ENCODE measurements around the gene LRCOL1.

Gene LRCOL1

DNA sequence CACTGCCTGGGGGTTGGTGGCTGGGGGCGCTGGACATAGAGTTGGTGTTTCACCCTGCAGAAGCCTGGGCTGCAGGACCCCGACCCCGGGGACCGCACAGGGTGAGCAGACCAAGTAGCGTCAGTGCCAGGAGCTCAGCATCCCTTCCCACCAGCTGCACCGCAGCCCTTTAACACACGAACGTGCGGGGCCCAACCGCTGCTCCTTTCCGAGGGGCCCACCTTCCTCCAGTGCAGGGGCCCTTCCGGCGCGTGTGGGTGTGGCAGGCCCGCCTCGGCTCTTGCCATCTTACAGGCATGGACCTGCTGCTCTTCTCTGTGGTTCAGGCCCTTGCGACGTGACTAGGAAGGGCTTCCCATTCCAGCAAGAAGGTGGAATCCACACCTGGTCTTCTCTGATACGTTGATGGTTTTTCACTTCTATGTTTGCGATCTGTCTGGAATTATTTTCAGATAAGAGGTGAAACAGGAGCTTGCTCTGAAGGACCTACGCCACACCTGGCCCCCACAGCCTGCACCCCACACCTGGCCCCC is 47.8 kb downstream of the LRCOL1 start:
- DNase-seq (ENCODE audit: low spot score) = no peak

DNA sequence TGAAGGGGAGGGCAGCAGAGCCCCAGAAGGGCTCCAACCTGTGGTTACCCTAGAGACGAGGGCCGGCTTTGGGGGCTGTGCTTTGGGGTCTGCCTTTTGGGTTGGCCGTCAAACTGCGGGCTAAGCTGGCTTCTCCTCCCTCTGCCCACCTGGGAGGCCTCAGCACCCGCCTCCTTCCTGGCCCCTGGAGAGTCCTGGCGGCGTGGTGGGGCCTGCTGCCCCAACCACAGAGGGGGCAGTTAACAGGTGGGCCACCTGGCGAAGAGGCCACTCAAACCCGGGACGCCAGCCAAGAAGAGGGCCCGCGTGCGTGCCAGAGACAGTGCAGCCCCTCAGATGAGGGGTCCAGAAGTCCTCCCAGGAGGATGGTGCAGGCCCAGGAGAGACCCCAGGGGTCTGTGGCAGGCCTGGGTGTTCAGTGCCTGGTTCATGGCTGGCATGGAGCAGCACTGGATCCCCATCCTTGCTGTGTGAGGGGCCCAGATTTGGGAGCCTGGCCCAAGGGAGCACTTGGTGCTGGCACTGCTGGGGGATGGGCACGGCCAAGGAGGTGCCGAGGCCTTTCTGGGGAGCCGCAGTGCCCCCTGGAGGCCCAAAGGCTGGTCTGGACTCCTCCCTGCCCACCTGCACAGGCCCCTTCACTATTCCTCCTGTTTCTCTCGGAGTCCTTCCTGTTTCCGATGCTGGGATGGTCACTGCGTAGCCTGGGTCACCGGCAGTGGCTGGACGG is 48.8 kb downstream of the LRCOL1 start:
- DNase-seq (ENCODE audit: low spot score) = no peak

DNA sequence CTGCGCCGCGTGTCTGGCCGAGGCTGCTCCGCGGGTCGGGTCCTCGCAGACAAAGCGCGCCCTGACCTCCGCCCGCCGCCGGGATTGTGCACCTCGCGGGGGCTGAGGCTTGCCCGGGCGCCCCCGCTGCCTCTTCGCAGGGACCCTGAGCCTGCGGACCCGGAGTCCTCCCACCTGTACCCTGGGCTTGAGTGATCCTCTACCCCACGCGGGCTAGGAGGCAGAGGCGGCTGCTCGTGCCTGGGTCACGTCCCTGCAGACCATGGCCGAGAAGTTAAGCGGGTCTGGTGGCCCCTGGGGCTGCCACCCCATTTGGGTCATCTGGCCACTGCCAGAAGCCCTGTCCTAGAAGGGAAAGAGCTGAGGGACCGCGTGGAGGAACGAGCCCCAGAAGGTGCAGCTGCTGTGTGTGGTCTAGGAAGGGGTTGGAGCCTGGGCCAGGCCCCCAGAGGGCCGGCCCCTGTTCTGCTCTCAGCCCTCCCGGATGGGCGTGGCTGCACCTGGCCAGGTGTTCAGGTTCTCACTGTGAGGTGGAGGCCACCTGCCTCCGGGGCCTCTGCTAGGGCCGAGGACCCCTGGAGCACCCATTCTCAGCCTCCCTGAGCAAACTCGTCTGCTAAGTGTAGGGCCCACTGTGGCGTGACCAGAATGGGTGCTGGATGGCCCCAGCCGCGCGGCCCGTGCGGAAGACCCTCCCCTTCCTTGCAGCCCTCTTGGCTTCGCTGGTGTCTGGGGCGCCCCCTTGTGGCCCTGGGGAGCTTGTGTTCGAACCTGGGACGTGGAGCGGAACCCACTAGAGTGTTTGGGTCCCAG is 49.6 kb downstream of the LRCOL1 start:
- peak; percentile 60 for DNase-seq (ENCODE audit: low spot score)

DNA sequence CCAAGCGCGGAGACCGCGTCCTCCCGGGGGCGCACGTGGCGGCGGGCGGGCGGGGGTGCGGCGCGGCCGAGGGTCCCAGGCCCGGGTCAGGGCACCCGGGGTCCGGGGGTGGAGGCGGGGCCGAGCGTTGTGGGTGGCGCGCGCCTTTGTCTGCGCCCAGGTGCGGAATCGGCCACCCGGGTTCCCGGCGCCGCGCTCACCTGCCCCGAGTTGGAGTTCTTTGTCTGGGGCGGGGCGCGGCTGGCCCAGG is 50.1 kb downstream of the LRCOL1 start:
- no peak for DNase-seq (ENCODE audit: low spot score)

DNA sequence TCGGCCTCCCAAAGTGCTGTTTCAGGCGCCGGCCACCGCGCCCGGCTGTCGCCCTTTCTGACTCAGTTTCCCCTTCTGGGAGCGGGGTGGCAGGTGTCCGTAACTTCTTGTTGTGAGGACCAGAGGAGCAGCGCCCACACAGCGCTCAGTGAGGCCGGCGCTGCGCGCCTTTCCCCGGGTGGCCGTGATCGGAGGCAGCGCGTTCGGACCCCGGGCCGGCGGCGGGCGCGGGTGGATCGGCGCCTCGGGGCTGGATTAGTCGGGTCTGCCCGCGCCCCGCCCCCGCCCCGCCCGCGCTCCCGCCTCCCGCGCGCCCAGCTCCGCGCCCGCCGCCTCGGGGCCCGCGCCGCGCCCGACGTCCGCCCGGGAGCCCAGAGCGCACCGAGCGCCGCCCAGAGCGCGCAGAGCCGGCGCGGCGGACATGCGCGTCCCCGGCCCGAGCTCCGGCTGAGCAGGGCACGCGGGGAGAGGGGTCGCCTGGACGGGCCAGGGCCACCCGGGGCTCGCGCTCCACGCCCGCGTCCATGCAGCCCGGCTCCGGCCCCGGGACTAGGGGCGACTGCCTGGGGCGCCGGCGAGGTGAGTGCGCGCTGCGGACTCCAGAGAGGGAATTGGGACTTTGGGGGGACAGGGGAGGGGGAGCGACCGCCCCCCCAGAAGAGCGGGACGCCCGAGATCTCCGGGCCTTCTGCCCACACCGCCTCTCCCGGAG is 50.6 kb downstream of the LRCOL1 start:
- DNase-seq (ENCODE audit: low spot score) = peak; percentile 26

DNA sequence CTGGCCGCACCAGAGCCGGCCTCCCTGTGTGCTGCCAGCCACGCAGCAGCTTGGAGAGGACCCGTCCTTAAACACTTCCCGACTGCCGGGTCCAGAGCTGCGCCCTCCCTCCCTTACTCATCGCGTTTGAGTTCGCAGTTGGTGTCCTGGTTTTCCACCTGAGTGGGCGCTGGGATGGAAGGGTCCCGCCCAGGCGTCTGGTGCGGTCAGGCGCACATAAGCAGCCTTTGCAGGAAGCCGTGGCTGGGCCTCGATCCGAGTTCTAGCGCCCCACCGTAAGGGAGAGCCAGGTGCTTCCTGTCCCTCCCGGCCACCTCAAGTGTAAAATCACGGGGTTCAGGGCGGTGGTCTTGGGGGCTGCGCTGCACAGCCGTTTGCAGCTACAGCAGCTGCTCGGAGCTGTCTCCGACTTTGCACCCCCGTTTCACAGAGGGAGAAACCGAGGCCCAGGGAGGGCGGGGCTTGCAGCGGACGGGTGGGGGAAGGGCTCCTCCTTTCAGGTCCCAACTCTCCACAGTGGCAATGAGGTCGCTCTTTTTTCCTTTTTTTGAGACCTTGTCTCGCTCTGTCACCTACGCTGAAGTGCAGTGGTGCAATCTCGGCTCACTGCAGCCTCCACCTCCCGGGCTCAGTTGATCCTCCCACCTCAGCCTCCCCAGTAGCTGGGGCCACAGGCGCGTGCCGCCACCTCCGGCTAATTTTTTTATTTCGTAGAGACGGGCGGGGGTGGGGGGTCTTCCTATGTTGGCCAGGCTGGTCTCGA is 51.3 kb downstream of the LRCOL1 start:
- DNase-seq (ENCODE audit: low spot score) = no peak

DNA sequence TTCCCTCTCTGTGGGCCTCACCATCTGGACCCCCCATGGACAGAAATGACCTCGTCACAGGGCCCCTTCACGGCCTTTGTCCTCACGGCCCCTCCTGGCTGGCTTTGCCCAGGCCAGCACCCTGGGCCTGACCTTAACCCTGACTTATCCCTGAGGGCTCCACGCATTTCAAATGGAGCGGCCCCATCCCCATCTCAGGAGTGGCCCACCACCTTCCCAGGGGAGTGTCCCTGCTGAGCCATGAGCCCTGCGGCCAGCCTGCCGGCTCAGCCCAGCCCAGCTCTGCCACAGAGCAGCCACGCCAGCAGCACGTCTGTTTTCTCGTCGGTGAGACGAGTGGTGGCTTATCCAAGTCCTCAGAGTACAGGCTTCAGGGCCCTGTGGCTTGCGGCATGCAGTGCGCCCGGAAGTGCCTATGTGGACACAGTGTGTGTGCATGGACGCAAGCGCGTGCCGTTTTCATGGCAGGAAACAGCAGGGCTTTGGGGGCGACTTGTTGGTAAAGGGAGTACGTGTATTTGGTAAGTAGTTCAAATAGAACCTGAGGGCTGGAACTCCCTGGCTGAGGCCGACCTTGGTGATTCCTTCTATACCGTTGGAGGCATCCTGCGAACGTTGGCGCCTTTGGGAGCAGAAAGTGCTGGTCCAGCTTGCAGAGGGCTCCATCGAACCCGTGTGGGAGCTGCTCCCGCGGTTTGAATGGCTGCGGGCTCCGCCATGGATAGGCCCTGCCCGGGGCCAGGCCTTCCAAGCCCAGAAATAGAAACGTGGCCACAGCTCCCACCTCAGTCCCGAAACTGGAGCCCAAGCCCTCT is 52.1 kb downstream of the LRCOL1 start:
- no peak for DNase-seq (ENCODE audit: low spot score)

DNA sequence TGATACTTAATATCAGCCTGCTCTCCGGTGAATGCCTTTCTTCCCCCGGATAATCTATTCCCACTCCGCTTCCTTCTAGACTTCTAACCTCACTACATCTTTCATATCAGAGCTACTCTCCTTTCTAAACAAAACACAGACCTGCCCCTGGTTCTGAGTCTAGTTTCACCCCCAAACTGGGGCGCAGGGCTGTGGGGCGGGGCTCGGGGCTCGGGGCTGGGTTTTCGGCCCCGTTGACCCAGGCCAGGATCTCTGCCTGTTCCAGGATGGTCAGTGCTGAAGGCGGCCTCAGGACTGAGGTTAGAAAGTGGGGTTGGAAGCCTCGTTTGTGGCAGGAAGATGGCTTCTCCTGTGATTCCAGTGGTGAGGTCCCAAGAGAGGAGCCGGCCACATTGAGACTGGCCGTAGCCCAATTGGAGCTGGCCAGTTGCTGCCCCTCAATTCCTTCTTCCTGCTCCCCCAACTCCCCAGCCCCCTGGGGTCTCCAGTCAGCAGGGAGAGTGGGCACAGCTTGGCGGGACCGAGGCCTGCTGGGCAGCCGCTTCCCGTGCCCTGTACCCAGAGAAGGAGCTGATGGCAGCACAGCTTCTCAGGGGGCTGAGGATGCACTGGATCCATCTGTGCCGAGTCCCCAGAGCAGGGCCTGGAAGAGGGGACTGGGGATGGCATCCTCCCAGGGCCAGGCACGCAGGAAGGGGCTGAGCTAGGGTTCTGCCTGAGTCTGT is 52.9 kb downstream of the LRCOL1 start:
- DNase-seq (ENCODE audit: low spot score) = no peak

DNA sequence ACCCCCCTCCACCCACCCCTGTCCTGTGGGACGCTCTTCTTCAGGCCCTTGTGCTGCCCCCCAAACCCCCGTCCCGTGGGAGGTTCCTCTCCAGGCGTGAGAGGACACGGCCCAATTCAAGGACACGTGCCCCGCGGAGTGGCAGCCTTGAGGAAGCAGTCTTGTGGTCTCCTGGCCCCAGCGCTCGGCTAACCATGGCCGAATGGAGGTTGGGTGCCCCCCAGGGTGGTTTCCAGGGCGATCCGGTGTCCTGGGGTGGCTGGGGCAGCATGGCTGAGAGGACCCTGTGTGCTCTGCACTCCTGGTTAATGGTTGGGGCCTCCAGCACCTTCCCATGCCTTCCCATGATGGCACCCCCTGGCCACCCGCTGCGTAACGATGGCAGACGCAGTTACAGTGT is 53.6 kb downstream of the LRCOL1 start:
- DNase-seq (ENCODE audit: low spot score) = no peak

DNA sequence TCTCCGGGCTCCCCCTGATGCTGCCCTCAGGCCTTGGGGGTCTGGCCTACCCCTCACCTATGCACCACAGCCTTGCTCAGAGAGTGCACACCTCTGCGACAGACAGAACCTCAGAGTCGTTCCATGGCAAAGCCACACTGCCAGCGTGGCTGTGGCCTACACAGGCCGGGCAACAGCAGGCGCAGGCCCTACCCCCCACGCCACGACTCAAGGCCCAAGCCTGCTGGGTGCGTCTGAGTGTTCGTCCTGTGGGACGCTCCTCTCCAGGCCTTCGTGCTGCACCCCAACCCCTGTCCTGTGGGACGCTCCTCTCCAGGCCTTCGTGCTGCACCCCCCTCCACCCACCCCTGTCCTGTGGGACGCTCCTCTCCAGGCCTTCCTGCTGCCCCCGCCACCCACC is 54.2 kb downstream of the LRCOL1 start:
- DNase-seq (ENCODE audit: low spot score) = no peak

DNA sequence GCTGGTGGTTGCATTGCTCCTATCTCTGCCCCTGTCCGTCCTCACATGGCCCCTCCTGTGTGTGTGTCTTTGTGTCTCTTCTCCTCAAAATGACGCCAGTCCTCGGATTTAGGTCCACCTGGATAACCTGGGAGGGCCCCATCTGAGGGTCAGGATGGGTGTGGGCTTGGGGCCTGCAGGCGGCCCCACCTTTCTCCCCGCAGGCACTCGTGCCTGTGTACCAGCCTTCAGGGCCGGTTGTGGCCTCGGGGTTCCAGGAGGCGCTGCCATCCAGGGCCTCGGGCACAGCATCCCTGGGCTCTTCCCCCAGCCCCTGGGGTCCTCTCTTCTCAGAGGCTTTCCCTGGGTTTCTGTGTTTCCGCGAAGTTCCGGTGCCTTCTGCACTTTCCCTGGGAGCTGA is 54.7 kb downstream of the LRCOL1 start:
- no peak for DNase-seq (ENCODE audit: low spot score)

DNA sequence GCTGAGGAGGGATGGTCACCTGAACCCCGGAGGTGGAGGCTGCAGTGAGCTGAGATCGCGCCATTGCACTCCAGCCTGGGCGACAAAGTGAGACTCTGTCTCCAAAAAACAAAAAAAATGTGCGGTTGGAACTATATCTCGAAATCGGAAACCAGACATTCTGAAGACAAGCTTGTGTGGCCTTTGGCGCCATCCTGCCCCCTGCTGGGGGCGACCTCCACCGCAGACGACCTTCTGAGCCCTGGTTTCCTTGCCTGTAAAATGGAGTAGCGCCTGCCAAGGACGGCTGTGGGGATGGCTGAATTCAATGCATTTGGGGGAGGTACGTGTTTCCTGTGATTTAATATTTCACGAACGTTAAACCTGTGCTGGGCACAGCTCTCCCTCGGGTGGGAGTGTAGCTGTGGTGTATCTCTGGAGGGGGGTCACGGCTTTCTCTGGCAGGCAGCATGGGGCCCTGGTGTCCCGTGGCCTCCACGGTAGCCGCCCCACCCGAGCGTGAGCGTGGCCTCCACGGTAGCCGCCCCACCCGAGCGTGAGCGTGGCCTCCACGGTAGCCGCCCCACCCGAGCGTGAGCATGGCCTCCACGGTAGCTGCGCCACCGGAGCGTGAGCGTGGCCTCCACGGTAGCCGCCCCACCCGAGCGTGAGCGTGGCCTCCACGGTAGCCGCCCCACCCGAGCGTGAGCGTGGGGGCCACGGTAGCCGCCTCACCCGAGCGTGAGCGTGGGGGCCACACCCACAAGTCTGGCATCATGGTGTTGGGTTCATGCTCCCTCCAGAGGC is 55.3 kb downstream of the LRCOL1 start:
- DNase-seq (ENCODE audit: low spot score) = no peak

Measured in kidney capillary endothelial cell (primary cell).